SH-SY5Y (cell line): ENCODE measurements around the gene LPAR2.

ENCODE experiments used
- GATA2 ChIP-seq: IDR thresholded peaks from 2 replicates; pipeline ENCODE4 v1.6.1; 2011; ENCODE audit warnings: mild to moderate bottlenecking, low read depth, low read length
- GATA3 ChIP-seq: IDR thresholded peaks from 2 replicates; pipeline ENCODE4 v1.6.1; 2011; ENCODE audit warnings: low read depth, mild to moderate bottlenecking, low read length, moderate library complexity

GRCh38 chr19:19653597-19654147, 25.7 kb upstream of the LPAR2 start:
- TF ChIP-seq GATA3 (no peak), GATA2 (no peak)
